Gastroesophageal sphincter (tissue), 4 donors: Measurements from ENCODE around the gene CDH23. TPM values are rescaled to one million over a fixed set of nuclear protein-coding genes. Genes with fewer than 3 reads are reported as not detected.

Experiments used
- ATAC-seq: fragments of 150-250 bp; one replicate; pipeline ENCODE4 v1.9.1; 2016; ENCODE audit warnings: mild to moderate bottlenecking, moderate library complexity
- H3K27ac ChIP-seq, 4 donors: fragments of 200-600 bp; sonication (generic) in 3 of 4; 1 replicate in 3 of 4; 2 replicates in 1 of 4; pipeline ENCODE4 v1.5.1; 2016 to 2019
- H3K27me3 ChIP-seq: fragments of 200-600 bp; sonication (generic); one replicate; pipeline ENCODE4 v1.5.1; 2019
- H3K36me3 ChIP-seq, 2 donors: fragments of 200-600 bp; sonication (generic); one replicate each; pipeline ENCODE4 v1.5.1; 2019; ENCODE audit warnings: control low read depth in 1 of 2
- H3K4me1 ChIP-seq, 3 donors: fragments of 200-600 bp; sonication (generic); 1 replicate in 2 of 3; 2 replicates in 1 of 3; pipeline ENCODE4 v1.5.1; 2016 to 2019; ENCODE audit warnings: control low read depth in 2 of 3
- H3K4me3 ChIP-seq, 2 donors: fragments of 200-600 bp; sonication (generic); one replicate each; pipeline ENCODE4 v1.5.1; 2019; ENCODE audit warnings: mild to moderate bottlenecking in 1 of 2, moderate library complexity in 1 of 2
- H3K9me3 ChIP-seq, 3 donors: fragments of 200-600 bp; sonication (generic); one replicate each; pipeline ENCODE4 v1.5.1; 2017 to 2019; ENCODE audit warnings: control low read depth in 2 of 3
- EP300 ChIP-seq: sonication (generic); formaldehyde crosslinking; IDR thresholded peaks from one replicate; pipeline ENCODE4 v1.6.1; 2017; ENCODE audit warnings: antibody characterized with exemption, mild to moderate bottlenecking
- POLR2A ChIP-seq, 2 donors: fragments of 450-650 bp; IDR thresholded peaks; one replicate each; pipeline ENCODE4 v1.6.1; 2017; ENCODE audit warnings: antibody characterized with exemption in 2 of 2, mild to moderate bottlenecking in 2 of 2, moderate library complexity in 1 of 2
- POLR2AphosphoS5 ChIP-seq: sonication (generic); formaldehyde crosslinking; IDR thresholded peaks from one replicate; pipeline ENCODE4 v1.6.1; 2017; ENCODE audit warnings: antibody characterized with exemption
- WGBS, 2 donors: methylation state at CpG; one replicate each; pipeline ENCODE4 v1.1.5; 2018; ENCODE audit warnings: low coverage in 1 of 2; 5-methylcytosine and 5-hydroxymethylcytosine counted together
- total RNA-seq, 4 donors: library from RNA; depleted of rRNA; stranded (reverse); fragments of >200 nt; gene quantifications; one replicate each; pipeline ENCODE4 v1.1.0, GENCODE V29; 2016
- TF ChIP-seq, protein P1 (sequence below), 4 experiments: fragments of 200-600 bp in 2 of 4; fragments of 450-650 bp in 2 of 4; sonication (generic) in 1 of 4; IDR thresholded peaks; one replicate each; pipeline ENCODE4 v1.5.1; 2017 to 2019; ENCODE audit warnings: antibody characterized with exemption in 4 of 4, mild to moderate bottlenecking in 2 of 4, moderate library complexity in 2 of 4

The CDH23 gene
- total RNA-seq, 4 donors from 2014 or later = 5.1 to 33.5 (median 16.2) TPM

DNA sequence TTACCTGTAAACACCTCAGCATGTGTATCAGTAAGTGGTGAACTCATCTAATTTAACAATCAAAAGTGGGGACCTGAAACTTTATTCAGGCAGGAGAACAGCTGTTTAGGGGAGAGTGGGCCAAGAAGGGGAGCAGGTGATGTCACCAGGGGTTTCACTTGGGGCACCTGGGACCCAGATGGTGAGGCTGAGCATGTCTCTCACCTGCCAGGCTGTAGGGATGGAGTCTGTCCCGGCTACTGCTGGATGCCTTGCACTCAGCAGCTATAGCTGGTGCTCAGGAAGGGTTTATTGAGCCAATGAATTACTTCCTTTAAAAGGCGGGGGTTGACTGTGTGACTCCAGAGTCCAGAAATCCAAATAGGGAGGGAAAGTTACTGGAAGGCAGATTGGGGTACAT, 23.0 kb downstream of the CDH23 start:
- Histone ChIP-seq H3K27me3 (no peaks in the 10 kb centered on the region), H3K36me3 (no peaks in the 10 kb centered on the region), H3K4me1 (no peaks in the 10 kb centered on the region), H3K4me3 (no peak overlapping the region), H3K9me3 (no peaks in the 10 kb centered on the region), H3K27ac (no peak overlapping the region)
- no peak for TF ChIP-seq POLR2AphosphoS5
- TF ChIP-seq, protein P1, sequence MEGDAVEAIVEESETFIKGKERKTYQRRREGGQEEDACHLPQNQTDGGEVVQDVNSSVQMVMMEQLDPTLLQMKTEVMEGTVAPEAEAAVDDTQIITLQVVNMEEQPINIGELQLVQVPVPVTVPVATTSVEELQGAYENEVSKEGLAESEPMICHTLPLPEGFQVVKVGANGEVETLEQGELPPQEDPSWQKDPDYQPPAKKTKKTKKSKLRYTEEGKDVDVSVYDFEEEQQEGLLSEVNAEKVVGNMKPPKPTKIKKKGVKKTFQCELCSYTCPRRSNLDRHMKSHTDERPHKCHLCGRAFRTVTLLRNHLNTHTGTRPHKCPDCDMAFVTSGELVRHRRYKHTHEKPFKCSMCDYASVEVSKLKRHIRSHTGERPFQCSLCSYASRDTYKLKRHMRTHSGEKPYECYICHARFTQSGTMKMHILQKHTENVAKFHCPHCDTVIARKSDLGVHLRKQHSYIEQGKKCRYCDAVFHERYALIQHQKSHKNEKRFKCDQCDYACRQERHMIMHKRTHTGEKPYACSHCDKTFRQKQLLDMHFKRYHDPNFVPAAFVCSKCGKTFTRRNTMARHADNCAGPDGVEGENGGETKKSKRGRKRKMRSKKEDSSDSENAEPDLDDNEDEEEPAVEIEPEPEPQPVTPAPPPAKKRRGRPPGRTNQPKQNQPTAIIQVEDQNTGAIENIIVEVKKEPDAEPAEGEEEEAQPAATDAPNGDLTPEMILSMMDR (IDR thresholded peaks at IDR 0.05) = no peak
- no peak for TF ChIP-seq EP300
- no peak for TF ChIP-seq POLR2A (IDR thresholded peaks at IDR 0.05)
- 79 to 100% methylated on average over 2 of the region's 2 CpGs for WGBS, 2 donors
- no peak for ATAC-seq

DNA sequence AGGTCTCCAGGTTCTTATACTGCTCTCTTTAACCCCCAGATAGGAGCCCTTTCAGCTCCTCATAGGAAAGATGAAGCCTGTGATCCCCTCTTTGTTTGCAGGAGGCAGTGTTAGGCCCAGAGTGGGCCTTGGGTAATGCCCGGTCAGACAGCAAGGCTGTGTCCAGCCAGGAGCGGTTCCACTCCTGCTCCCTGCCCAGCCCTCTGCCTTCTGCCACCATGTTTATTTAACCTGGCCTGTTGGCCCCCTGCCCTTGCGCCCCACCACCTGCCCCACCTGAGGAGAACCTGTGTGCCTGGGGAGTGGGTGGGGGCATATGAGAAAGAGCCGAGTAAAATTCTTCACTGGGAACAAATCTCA, 24.3 kb downstream of the CDH23 start:
- Histone ChIP-seq H3K36me3 (no peaks in the 10 kb centered on the region), H3K9me3 (no peaks in the 10 kb centered on the region), H3K4me3 (no peak overlapping the region), H3K27me3 (no peaks in the 10 kb centered on the region), H3K4me1 (no peaks in the 10 kb centered on the region), H3K27ac (no peak overlapping the region)
- ATAC-seq = no peak
- WGBS, 2 donors = 40 to 70% methylated on average over 1 to 2 of the region's 4 CpGs
- TF ChIP-seq EP300 (no peak), POLR2AphosphoS5 (no peak), POLR2A (IDR thresholded peaks at IDR 0.05) (no peak)
- TF ChIP-seq, protein P1 (IDR thresholded peaks at IDR 0.05) = no peak

DNA sequence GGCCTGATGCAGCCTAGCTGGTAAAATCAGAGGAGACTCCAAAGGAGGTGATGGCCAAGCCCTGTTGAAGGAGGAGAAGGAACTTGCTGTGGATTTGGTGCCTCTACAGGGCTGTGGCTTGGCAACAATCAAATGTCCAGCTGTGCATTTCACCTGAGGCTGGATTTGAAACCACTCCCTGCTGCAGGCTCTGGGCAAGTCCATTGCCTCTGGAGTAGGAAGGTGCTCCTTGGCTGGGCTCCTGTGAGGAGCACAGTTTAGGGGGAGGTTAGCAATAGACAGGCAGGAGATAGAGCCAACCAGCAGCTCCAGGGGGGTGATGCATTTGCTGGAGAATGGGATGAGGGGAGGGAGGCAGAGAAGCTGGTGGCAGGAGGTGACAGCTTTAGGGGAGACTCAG, 26.5 kb downstream of the CDH23 start:
- Histone ChIP-seq H3K27ac (no peak overlapping the region), H3K4me1 (no peaks in the 10 kb centered on the region), H3K36me3 (no peaks in the 10 kb centered on the region), H3K9me3 (no peaks in the 10 kb centered on the region), H3K27me3 (no peaks in the 10 kb centered on the region), H3K4me3 (no peak overlapping the region)
- TF ChIP-seq, protein P1 (IDR thresholded peaks at IDR 0.05) = no peak
- TF ChIP-seq POLR2A (IDR thresholded peaks at IDR 0.05) (no peak), EP300 (no peak), POLR2AphosphoS5 (no peak)
- no peak for ATAC-seq

DNA sequence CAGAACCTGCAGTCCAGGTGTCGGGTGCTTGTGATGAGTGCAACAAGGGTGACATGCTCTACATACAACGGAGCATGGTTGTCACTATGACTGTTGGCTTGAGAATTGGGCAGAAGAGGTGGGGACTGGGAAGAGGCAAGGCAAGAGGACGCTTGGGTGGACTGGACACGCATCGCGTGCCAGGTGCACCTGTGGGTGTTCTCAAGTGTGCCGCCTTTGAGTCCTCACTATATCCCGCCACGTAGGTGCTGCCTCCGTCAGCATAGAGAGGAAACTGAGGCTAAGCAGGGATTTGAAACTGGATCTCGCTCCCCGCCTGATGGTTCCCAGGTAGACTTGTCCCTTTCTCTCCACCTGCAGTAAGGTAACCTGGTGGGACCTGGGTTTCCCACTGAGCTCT, 27.2 kb downstream of the CDH23 start:
- no peak overlapping the region for H3K27ac ChIP-seq
- no peaks in the 10 kb centered on the region for H3K27me3 ChIP-seq
- no peaks in the 10 kb centered on the region for H3K9me3 ChIP-seq
- H3K36me3 ChIP-seq = no peaks in the 10 kb centered on the region
- TF ChIP-seq POLR2AphosphoS5 (no peak), POLR2A (IDR thresholded peaks at IDR 0.05) (no peak), EP300 (no peak)
- TF ChIP-seq, protein P1 (IDR thresholded peaks at IDR 0.05) = no peak
- no peaks in the 10 kb centered on the region for H3K4me1 ChIP-seq
- no peak for ATAC-seq
- WGBS, 2 donors = 95 to 100% methylated on average over 2 to 8 of the region's 12 CpGs
- H3K4me3 ChIP-seq = no peak overlapping the region

DNA sequence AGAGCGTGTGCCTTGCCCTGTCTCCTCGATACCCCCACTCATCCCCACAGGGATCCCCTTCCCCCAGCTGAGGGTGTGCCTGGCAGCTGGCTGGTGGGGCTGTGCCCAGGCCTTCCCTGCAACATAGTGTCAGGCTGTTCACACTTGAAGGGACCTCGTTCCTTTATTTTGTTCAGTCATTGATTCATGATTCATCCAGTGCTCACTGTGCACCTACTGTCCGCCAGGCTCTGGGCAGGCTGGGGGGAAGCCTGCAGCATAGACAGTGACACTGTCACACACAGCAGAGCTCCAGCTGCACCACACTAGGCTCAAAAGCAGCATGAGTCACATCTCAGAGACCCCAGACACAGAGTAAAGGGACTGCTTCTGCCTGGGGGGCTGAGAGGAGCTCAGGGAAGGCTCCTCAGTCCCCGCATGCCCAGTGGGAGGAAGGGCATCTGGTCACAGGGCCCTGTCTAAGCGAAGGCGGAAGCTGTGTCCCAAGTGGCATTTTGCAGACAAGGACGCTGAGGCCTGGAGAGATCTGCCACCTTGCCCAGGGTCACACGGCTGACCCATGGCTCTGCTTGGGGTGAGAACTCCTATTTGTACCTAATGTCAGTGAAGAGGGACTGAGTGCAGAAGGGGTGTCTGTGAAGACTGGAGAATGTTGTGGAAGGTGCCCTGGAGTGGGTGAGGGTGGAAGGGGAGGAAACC, 27.9 kb downstream of the CDH23 start:
- H3K27ac ChIP-seq = no peak overlapping the region
- 80 to 100% methylated on average over 1 to 2 of the region's 9 CpGs for WGBS, 2 donors
- no peaks in the 10 kb centered on the region for H3K36me3 ChIP-seq
- TF ChIP-seq EP300 (no peak), POLR2AphosphoS5 (no peak), POLR2A (IDR thresholded peaks at IDR 0.05) (no peak)
- TF ChIP-seq, protein P1 (IDR thresholded peaks at IDR 0.05) = no peak
- H3K4me1 ChIP-seq = no peaks in the 10 kb centered on the region
- H3K9me3 ChIP-seq = no peaks in the 10 kb centered on the region
- no peak for ATAC-seq
- no peak overlapping the region for H3K4me3 ChIP-seq
- no peaks in the 10 kb centered on the region for H3K27me3 ChIP-seq
